ENCODE data around the gene ADAM11.

The ADAM11 gene

DNA sequence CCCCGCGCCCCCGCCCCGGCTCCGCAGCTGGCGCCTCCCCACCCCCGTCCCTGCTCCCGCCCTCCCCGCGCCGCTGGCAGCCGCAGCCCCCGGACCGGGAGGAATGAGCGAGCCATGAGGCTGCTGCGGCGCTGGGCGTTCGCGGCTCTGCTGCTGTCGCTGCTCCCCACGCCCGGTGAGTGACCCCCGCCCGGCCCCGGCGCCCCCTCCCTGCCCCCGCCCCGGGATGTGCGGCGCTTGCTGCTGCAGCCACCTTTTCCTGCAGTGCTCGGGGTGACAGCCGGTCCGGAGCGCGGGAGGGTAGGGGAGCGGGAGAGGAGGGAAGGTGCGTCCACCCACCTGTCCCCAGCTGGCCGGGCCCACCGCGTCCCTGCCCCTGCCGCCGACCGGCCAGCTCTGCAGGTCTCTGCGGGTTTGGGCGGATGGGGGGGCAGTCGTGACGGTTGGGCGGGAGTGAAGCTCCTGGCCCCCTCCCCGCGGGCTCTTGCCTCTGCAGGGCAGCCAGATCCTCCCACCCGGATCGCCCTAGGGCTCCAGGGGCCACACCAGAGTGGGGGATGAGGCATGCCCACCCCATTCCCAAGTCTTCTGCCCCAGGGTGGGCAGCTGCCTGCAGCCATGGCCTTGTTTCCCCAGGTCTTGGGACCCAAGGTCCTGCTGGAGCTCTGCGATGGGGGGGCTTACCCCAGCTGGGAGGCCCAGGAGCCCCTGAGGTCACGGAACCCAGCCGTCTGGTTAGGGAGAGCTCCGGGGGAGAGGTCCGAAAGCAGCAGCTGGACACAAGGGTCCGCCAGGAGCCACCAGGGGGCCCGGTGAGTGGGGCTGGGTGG is 513 bp downstream of the ADAM11 start:
- peak in 1 of 2 experiments; percentile 29 for DNase-seq

DNA sequence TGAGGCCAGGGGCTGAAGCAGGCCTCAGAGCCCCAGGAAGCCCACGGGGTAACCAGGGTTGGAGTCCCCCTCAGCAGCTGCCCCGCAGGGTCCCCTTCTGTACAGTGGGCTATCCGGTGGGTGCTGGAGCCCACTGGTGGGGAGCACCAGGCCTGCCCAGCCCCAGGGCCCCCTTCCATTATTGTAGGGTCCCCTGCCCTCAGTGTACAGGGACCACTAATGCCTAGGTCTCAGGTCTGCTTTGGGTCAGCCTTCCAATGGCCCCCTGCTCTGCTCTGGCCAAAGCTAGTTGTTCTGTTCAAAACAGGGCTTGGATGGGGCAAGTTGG is 1.1 kb downstream of the ADAM11 start:
- DNase-seq, result no peak

DNA sequence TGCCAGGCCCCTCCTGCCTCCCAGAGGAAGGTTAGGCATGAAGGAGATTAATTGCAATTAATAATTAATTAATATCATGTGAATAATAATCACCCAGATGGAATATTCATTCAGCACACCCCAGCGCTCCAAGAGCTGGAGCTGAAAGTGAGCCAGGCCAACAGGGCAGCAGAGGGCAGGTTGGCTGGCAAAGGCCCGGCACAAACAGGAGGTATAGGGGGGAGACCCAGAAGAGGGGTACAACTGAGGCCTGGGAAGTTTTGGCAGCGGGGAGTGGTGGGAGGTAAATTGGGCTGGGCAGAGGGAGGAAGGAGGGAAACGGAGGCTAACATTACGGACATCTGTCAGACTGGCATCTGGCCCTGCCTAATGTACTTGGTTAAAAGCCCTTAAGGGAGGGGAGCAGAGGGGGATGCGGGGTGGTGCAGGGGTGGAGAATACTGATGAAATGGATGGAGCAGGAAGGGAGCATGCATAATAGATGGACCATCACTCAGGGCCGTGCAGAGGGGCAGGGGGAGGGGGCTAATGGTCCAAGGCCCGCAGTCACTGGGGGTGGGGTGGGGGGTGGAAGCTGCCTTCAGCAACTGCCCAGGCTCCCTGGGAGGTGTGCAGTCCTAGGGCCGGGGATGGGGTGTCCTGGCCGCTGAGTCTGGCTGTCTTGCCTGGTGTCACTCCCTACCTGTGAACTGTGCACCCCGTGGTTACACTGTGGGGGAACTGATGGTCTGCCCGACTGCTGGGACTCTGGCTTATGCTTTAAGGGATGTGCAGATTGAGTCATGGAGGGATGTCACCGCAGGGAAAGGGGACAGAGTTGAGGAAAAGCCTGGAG is 1.9 kb downstream of the ADAM11 start:
- DNase-seq, result no peak

GRCh38 chr17:44761932-44762810 is 3.4 kb downstream of the ADAM11 start:
- DNase-seq, result no peak

DNA sequence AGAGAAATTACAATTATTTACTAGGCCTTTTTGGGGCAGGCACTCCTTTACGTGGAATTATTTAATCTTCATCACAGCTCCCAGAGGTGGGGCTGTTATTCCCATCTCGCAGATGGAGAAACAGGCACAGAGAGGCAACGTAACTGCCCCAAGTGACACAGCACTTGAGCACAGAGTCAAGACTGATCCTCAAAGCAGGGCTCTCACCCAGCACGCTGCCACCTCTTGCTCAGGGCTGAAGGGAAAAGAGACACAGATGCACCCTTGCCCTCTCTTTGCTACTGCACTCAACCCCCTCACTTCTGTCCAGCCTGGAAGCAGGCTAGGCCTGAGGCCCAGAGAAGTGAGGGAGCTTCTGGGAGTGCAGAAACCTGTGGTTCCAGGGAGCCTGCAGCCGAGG is 4.4 kb downstream of the ADAM11 start:
- no peak for DNase-seq

GRCh38 chr17:44765965-44766364 is 7.2 kb downstream of the ADAM11 start:
- DNase-seq, result no peak

- DNase-seq, result no peak
These were observed 7.7 kb downstream of the ADAM11 start for GRCh38 chr17:44766409-44767038.

DNA sequence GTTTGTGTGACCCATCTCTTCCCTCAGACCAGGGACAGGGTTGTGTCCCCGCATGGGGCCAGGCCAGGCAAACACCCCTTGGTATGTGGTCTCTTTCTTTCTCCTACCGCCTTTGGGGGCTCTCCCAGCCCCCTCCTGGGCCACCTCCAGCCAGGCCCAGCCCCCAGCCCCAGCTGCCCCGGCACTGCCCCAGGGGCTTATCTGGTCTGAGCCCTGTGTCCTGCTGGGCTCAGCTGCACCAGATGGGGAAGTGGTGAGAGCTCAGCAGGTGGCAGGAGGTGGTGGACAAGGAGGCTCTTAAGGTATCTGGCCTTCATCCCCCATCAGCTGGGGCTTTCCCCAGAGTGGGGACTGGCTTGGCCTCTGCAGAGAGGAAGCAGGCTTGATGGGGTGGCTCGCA is 8.7 kb downstream of the ADAM11 start:
- DNase-seq, result no peak

DNA sequence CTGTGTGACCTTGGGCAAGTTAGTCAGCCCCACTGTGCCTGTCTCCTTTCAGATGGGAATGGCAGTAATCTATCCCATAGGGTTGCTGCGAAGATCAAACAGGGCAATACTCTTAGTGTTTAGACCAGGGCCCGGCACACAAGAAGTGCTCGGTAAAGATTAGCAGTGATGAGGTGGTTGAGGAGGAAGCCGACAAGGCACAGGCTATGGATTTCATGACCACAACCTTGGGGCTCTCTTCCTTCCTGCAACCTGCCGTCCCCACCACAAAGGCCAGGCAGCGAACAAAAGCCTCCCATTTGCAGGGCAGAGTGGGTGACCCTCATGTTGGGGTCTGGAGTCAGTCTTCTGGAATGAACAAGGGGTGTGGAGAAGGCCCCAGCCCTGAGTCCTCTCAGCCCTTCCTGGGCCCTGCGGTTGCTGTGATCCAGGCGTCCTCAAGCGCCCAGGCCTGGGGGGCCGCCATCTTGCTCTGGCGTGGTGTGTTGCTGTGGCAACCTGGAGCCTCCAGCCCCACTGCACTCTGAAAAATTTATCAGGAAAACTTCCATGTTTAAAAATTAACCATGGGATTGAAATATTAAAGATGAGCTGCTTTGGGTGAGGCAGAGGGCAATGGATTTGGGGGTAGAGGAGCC is 9.8 kb downstream of the ADAM11 start:
- no peak for DNase-seq

DNA sequence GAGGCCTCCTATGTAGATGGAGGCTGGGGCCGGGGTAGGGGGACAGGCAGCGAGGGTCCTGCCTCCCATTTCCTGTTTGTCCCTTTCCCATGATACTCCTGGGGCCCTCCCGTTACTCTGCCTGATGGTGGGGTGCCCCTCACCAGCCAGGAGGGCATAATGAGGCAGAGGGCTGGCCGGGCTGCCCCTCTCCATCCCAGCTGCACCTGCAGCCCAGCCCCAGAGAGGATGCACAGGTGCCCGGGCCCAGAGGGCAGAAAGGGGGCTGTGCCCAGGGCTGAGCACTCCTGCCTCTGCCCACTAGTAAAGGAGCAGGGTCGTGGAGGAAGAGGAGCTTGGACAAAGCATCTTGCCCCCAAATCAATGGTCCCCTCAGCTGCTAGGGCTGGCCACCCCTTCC is 10.4 kb downstream of the ADAM11 start:
- no peak for DNase-seq

DNA sequence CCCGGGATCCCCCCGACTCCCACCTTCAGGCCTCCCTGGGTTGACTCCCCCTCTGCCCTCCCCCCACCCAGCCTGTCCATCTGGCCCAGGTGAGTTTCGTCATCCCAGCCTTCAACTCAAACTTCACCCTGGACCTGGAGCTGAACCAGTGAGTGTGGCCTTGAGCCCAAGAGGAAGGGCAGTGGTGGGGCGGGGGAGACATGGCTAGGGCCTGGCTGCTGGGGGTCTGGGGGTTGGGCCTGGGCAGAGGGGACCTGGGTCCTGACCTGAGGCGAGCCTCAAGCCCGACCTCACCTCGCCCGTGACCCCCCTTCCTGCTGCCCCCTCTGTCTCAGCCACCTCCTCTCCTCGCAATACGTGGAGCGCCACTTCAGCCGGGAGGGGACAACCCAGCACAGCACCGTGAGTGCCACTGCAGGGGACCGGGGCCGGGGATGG is 10.9 kb downstream of the ADAM11 start:
- DNase-seq, result no peak

GRCh38 chr17:44770166-44770925 is 11.6 kb downstream of the ADAM11 start:
- DNase-seq, result no peak

GRCh38 chr17:44772308-44773045 is 13.7 kb downstream of the ADAM11 start:
- DNase-seq, result no peak

DNA sequence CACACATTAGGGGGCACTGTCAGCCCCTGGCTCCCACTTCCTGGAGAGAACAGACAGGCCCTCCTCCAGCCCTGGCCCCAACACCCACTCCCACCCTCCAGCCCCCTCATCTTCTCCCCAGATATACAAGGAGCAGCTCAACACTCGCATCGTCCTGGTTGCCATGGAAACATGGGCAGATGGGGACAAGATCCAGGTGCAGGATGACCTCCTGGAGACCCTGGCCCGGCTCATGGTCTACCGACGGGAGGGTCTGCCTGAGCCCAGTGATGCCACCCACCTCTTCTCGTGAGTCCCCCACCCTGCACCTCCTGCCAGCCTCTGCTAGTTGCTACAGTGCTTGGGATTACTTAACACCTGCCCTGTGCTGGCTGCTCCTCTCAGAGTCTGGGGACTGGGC is 14.4 kb downstream of the ADAM11 start:
- DNase-seq, result no peak

GRCh38 chr17:44774271-44775135 is 15.7 kb downstream of the ADAM11 start:
- peak; percentile 95 to 97 for DNase-seq

GRCh38 chr17:44775136-44775837 is 16.5 kb downstream of the ADAM11 start:
- peak; percentile 99 for DNase-seq

- no peak for DNase-seq
These were observed 17.2 kb downstream of the ADAM11 start for GRCh38 chr17:44775838-44776621.
